Heart left ventricle (tissue), 13 donors: ENCODE data around the gene SLX9.

Experiments
- POLR2A ChIP-seq, 2 donors: fragments of 450-650 bp; IDR thresholded peaks; one replicate each; pipeline ENCODE4 v1.6.1; 2017; ENCODE audit warnings: antibody characterized with exemption in 2 of 2, mild to moderate bottlenecking in 2 of 2, moderate library complexity in 2 of 2
- TF ChIP-seq, protein P1 (sequence below), 12 donors: fragments of 200-600 bp; sonication (generic) in 4 of 12; IDR thresholded peaks; one replicate each; pipeline versions ENCODE4 v1.5.0 to v1.8.0; 2018 to 2022; ENCODE audit warnings: antibody characterized with exemption in 12 of 12, mild to moderate bottlenecking in 5 of 12
- donor health status: ischemic (EF 13 %, LVEDD 7.1; RV severe dilation, severe dysfunction).
- donor health status: DM: no; HTN: yes; CAD: no.
- donor health status: DM: no; HTN: no; CAD: no.
- donor health status: ischemic (EF 25% LVEDD 6.9; RV normal size, moderate dysfunction).
- donor health status: ischemic (EF 25% LVEDD 5.7; RV mildly dilated, moderate dysfunction).
- donor health status: ischemic (EF 35%, LVEDD 5.7; RV mildly dilated, moderate dysfunction).
- donor health status: nonischemic (EF 11% LVEDD 7.7; RV severe dilation, severe dysfunction).
- donor health status: DM: yes; HTN: yes; CAD: no.
- donor health status: PGD.
- donor health status: ischemic (EF 29% LVEDD 5.4; RV normal size, mild dysfunction).
- donor health status: nonischemic (EF 23%, LVEDD 6.1; RV moderate dilation, normal function).

DNA sequence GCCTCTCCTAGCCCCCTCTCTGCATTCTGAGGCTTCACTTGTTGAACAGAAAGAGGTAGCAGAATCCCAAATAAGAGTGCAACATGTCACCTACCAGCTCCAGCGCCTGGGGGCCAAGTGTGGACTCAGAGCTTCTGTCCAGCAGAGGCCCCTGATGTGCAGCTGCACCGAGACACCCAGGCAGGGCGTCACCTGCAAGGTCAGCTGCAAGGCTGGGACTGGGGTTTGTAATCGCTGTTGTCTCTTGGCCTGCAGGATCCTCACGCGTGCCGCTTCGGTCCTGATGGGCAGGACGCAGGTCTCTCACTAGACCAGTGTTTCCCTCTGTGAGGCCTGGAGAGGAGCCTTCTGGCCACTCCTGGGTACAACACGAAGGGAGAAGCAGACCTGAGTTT lies 4.3 kb upstream of the SLX9 start:
- TF ChIP-seq, protein P1, sequence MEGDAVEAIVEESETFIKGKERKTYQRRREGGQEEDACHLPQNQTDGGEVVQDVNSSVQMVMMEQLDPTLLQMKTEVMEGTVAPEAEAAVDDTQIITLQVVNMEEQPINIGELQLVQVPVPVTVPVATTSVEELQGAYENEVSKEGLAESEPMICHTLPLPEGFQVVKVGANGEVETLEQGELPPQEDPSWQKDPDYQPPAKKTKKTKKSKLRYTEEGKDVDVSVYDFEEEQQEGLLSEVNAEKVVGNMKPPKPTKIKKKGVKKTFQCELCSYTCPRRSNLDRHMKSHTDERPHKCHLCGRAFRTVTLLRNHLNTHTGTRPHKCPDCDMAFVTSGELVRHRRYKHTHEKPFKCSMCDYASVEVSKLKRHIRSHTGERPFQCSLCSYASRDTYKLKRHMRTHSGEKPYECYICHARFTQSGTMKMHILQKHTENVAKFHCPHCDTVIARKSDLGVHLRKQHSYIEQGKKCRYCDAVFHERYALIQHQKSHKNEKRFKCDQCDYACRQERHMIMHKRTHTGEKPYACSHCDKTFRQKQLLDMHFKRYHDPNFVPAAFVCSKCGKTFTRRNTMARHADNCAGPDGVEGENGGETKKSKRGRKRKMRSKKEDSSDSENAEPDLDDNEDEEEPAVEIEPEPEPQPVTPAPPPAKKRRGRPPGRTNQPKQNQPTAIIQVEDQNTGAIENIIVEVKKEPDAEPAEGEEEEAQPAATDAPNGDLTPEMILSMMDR (IDR thresholded peaks at IDR 0.05): no peak
- TF ChIP-seq POLR2A (IDR thresholded peaks at IDR 0.05): no peak
